ENCODE data around the gene KHDC1.

GRCh38 chr6:73262671-73263569 is at the start of gene KHDC1:
- no peak for TF ChIP-seq CTCF (IDR thresholded peaks at IDR 0.05)
- TF ChIP-seq POLR2A (IDR thresholded peaks at IDR 0.05) = no peak

Data from right lobe of liver (tissue), 4 donors.